HCT116 (cell line): ENCODE data around the gene DMRT3. TPM values are rescaled to one million over a fixed set of nuclear protein-coding genes. Genes with fewer than 3 reads are reported as not detected.

Source experiments
- ATAC-seq: fragments of 200-7000 bp; cut with Tn5 transposase; 2 replicates; pipeline ENCODE4 v1.9.1; 2020; ENCODE audit warnings: mild to moderate bottlenecking, moderate library complexity
- BruUV-seq: library from RNA; stranded (reverse); fragments of 400-500 nt; replicated peaks from 2 replicates; lab custom pipeline; 2021; lab: Mats Ljungman, UMichigan
- CTCF ChIA-PET: fragments of 300-600 bp; sonication (Branson Sonifier 250); formaldehyde crosslinking; loops from one replicate; lab custom pipeline; 2021; ENCODE audit warnings: antibody characterized with exemption; lab: Charles Lee
- POLR2A ChIA-PET: fragments of 300-600, 350-600 bp; sonication (Branson Sonifier 250); formaldehyde crosslinking; loops from one replicate; lab custom pipeline; 2021; ENCODE audit warnings: antibody characterized with exemption; lab: Charles Lee
- RAD21 ChIA-PET, 2 experiments: fragments of 300-600 bp; sonication (Branson Sonifier 250); formaldehyde crosslinking; loops; one replicate each; lab custom pipeline; 2023; ENCODE audit warnings: low total read pairs in 2 of 2; ENCODE audit not compliant: uncharacterized antibody in 2 of 2, unreplicated experiment in 2 of 2, low non-redundant PET in 1 of 2; lab: Charles Lee
- DNase-seq: peaks from one replicate; pipeline ENCODE4 v3.0.0-alpha.2; 2010; ENCODE audit warnings: low read depth, low spot score
- H2AFZ ChIP-seq: fragments of 200-600 bp; shearing (Covaris generic), sonication (generic); 2 replicates; pipeline ENCODE4 v1.6.1; 2017; ENCODE audit warnings: low read depth, mixed run types, mixed read lengths, antibody characterized with exemption, low read length; ENCODE audit not compliant: poor library complexity, severe bottlenecking
- H3K27ac ChIP-seq: 2 replicates; pipeline ENCODE4 v1.5.1; 2012; ENCODE audit warnings: low read depth, low read length
- H3K27me3 ChIP-seq: fragments of 200-600 bp; sonication (generic); 2 replicates; pipeline ENCODE4 v1.6.1; 2016; ENCODE audit warnings: mixed run types, low read length, mixed read lengths; ENCODE audit not compliant: insufficient read depth
- H3K36me3 ChIP-seq, 2 experiments: fragments of 200-500 bp in 1 of 2; fragments of 200-600 bp in 1 of 2; sonication (Bioruptor generic) in 1 of 2; sonication (generic) in 1 of 2; 2 replicates each; pipeline versions ENCODE4 v1.5.1 to v1.6.1; 2014 to 2016; ENCODE audit warnings: low read length in 2 of 2, inconsistent platforms in 1 of 2, mixed read lengths in 1 of 2, mixed run types in 1 of 2; ENCODE audit not compliant: insufficient read depth in 2 of 2, control insufficient read depth in 1 of 2
- H3K4me1 ChIP-seq, 2 experiments: fragments of 200-600 bp in 1 of 2; sonication (generic) in 1 of 2; 2 replicates each; pipeline versions ENCODE4 v1.5.1 to v1.6.1; 2012 to 2017; ENCODE audit warnings: low read length in 2 of 2, inconsistent platforms in 1 of 2, mild to moderate bottlenecking in 1 of 2, mixed read lengths in 1 of 2, mixed run types in 1 of 2, moderate library complexity in 1 of 2; ENCODE audit not compliant: insufficient read depth in 2 of 2, control insufficient read depth in 1 of 2
- H3K4me2 ChIP-seq: fragments of 200-600 bp; sonication (generic); 2 replicates; pipeline ENCODE4 v1.6.1; 2017; ENCODE audit warnings: mixed run types, low read length, mixed read lengths
- H3K4me3 ChIP-seq, 2 experiments: fragments of 200-600 bp in 1 of 2; sonication (generic) in 1 of 2; replicated peaks in 1 of 2; 2 replicates each; pipeline ENCODE4 v1.5.1; 2011 to 2016; ENCODE audit warnings: low read length in 2 of 2, control low read depth in 1 of 2, low read depth in 1 of 2, mild to moderate bottlenecking in 1 of 2, mixed read lengths in 1 of 2, mixed run types in 1 of 2
- H3K79me2 ChIP-seq: fragments of 200-600 bp; sonication (generic); 2 replicates; pipeline ENCODE4 v1.6.1; 2017; ENCODE audit warnings: mild to moderate bottlenecking, mixed run types, low read length, moderate library complexity, mixed read lengths; ENCODE audit not compliant: insufficient read depth
- H3K9ac ChIP-seq: fragments of 200-600 bp; sonication (generic); 2 replicates; pipeline ENCODE4 v1.6.1; 2016; ENCODE audit warnings: low read length, mixed read lengths
- H3K9me2 ChIP-seq: fragments of 200-600 bp; sonication (generic), shearing (Covaris generic); 2 replicates; pipeline ENCODE4 v1.6.1; 2017; ENCODE audit warnings: mixed run types, mild to moderate bottlenecking, moderate library complexity; ENCODE audit not compliant: insufficient read depth
- H3K9me3 ChIP-seq, 2 experiments: fragments of 200-500 bp in 1 of 2; fragments of 200-600 bp in 1 of 2; sonication (Bioruptor generic) in 1 of 2; sonication (generic) in 1 of 2; 2 replicates each; pipeline ENCODE4 v1.6.1; 2014 to 2017; ENCODE audit warnings: low read length in 2 of 2, mixed read lengths in 2 of 2, inconsistent platforms in 1 of 2, low read depth in 1 of 2, mild to moderate bottlenecking in 1 of 2, mixed run types in 1 of 2, moderate library complexity in 1 of 2; ENCODE audit not compliant: control insufficient read depth in 1 of 2, insufficient read depth in 1 of 2
- H4K20me1 ChIP-seq: fragments of 200-600 bp; sonication (generic), shearing (Covaris generic); 2 replicates; pipeline ENCODE4 v1.6.1; 2017; ENCODE audit warnings: mixed run types, mild to moderate bottlenecking, moderate library complexity; ENCODE audit not compliant: insufficient read depth
- EGR1 ChIP-seq: IDR thresholded peaks from 2 replicates; pipeline ENCODE4 v1.6.1; 2012; ENCODE audit warnings: low read depth
- ELF1 ChIP-seq: IDR thresholded peaks from 2 replicates; pipeline ENCODE4 v1.6.1; 2012; ENCODE audit warnings: low read depth, borderline replicate concordance
- FOSL1 ChIP-seq: IDR thresholded peaks from 2 replicates; pipeline ENCODE4 v1.6.1; 2012; ENCODE audit warnings: low read depth
- JUND ChIP-seq: IDR thresholded peaks from 2 replicates; pipeline ENCODE4 v1.6.1; 2012
- MAX ChIP-seq: IDR thresholded peaks from 2 replicates; pipeline ENCODE4 v1.6.1; 2012
- POLR2A ChIP-seq: IDR thresholded peaks from 2 replicates; pipeline ENCODE4 v1.7.0; 2011; ENCODE audit warnings: borderline replicate concordance; ENCODE audit not compliant: insufficient read depth, insufficient read length; ENCODE audit errors: extremely low read depth
- RAD21 ChIP-seq: IDR thresholded peaks from 2 replicates; pipeline ENCODE4 v1.6.1; 2012; ENCODE audit warnings: low read depth, mild to moderate bottlenecking
- SP1 ChIP-seq: IDR thresholded peaks from 2 replicates; pipeline ENCODE4 v1.6.1; 2012; ENCODE audit warnings: low read depth
- SRF ChIP-seq: IDR thresholded peaks from 2 replicates; pipeline ENCODE4 v1.6.1; 2012; ENCODE audit warnings: low read depth
- TCF7L2 ChIP-seq: IDR thresholded peaks from 2 replicates; pipeline ENCODE4 v1.7.0; 2011; ENCODE audit warnings: borderline replicate concordance, inconsistent platforms; ENCODE audit not compliant: insufficient read depth, insufficient read length; ENCODE audit errors: extremely low read depth
- YY1 ChIP-seq: IDR thresholded peaks from 2 replicates; pipeline ENCODE4 v1.6.1; 2011; ENCODE audit warnings: low read length, low read depth, moderate library complexity, mild to moderate bottlenecking; ENCODE audit not compliant: insufficient replicate concordance; ENCODE audit errors: extremely low read depth
- ZFX ChIP-seq: fragments of 450-650 bp; IDR thresholded peaks from 2 replicates; pipeline ENCODE4 v1.6.1; 2017
- intact Hi-C: fragments of 100-400 bp; cut with micrococcal nuclease; formaldehyde crosslinking; loops from 2 replicates; pipeline ENCODE4 v1.10.0; 2022
- total RNA-seq: library from RNA; stranded (reverse); gene quantifications from one replicate; pipeline ENCODE4 v1.2.1, GENCODE V29; 2021; ENCODE audit not compliant: unreplicated experiment
- TF ChIP-seq, protein P1 (sequence below): IDR thresholded peaks from 2 replicates; pipeline ENCODE4 v1.6.1; 2012

The DMRT3 gene
- total RNA-seq, 1 experiment from 2014 or later: not detected

- Histone ChIP-seq H3K4me3 (no peak overlapping the region), H3K9me2 (no peaks in the 10 kb centered on the region), H3K27me3 (0 out of 2 replicates have a peak, but pooled peaks cover 7% of the 10 kb centered on the region), H3K4me2 (no peak overlapping the region), H2AFZ (no peak overlapping the region), H3K9ac (no peak overlapping the region), H3K79me2 (no peaks in the 10 kb centered on the region), H3K9me3 (no peaks in the 10 kb centered on the region), H4K20me1 (no peaks in the 10 kb centered on the region), H3K36me3 (no peaks in the 10 kb centered on the region), H3K27ac (no peak overlapping the region), H3K4me1 (no peaks in the 10 kb centered on the region)
- DNase-seq (no peak), ATAC-seq (no peak)
- RAD21 ChIA-PET: no interaction called here
- TF ChIP-seq SRF: no peak
- TF ChIP-seq EGR1: no peak
- TF ChIP-seq SP1: no peak
- no peak for TF ChIP-seq JUND
- TF ChIP-seq, protein P1, sequence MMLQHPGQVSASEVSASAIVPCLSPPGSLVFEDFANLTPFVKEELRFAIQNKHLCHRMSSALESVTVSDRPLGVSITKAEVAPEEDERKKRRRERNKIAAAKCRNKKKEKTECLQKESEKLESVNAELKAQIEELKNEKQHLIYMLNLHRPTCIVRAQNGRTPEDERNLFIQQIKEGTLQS: no peak
- TF ChIP-seq MAX: no peak
- no peak for TF ChIP-seq FOSL1
- no peak for TF ChIP-seq POLR2A
- TF ChIP-seq ELF1: no peak
- TF ChIP-seq TCF7L2: no peak
- no peak for TF ChIP-seq YY1
- TF ChIP-seq ZFX: no peak
- intact Hi-C loops: no loop called here
- CTCF ChIA-PET: no interaction called here
- no TSS peak for BruUV-seq
- POLR2A ChIA-PET: no interaction called here
Observed at GRCh38 chr9:947985-948384, 28.5 kb upstream of the DMRT3 start.

DNA sequence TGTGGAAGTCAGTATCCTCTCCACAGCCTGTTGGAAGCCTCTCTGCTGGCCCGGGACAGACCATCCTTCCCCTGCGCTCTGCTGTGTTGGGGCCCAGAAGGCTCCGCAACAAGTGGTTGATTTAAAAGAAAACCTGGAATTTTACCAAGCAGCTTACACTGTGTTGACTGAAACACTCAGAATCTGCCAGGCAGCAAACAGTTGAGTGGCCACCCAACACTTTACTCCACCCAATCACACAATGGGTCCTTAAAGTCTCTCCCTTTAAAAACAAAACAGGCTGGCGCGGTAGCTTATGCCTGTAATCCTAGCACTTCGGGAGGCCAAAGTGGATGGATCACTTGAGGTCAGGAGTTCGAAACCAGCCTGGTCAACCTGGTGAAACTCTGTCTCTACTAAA, 28.0 kb upstream of the DMRT3 start:
- Histone ChIP-seq H3K4me1 (no peaks in the 10 kb centered on the region), H3K9me3 (no peaks in the 10 kb centered on the region), H2AFZ (no peak overlapping the region), H3K27ac (no peak overlapping the region), H3K79me2 (no peaks in the 10 kb centered on the region)
- POLR2A ChIA-PET: no interaction called here
- BruUV-seq: no TSS peak
- intact Hi-C loops: no loop called here
- no peak for DNase-seq
- no peak for TF ChIP-seq RAD21
- TF ChIP-seq, all 23 proteins: peak for 0
- no peaks in the 10 kb centered on the region for H4K20me1 ChIP-seq
- no peak overlapping the region for H3K9ac ChIP-seq
- 0 out of 2 replicates have a peak, but pooled peaks cover 7% of the 10 kb centered on the region for H3K27me3 ChIP-seq
- no peaks in the 10 kb centered on the region for H3K36me3 ChIP-seq
- H3K4me2 ChIP-seq: no peak overlapping the region
- RAD21 ChIA-PET: no interaction called here
- ATAC-seq: no peak
- CTCF ChIA-PET: no interaction called here
- no peaks in the 10 kb centered on the region for H3K9me2 ChIP-seq
- no peak overlapping the region for H3K4me3 ChIP-seq
